Measurements from ENCODE around the gene FPR2. TPM values are rescaled to one million over a fixed set of nuclear protein-coding genes. Genes with fewer than 3 reads are reported as not detected.

FPR2 gene
- total and polyA plus RNA-seq, 5 experiments from 2014 or later, result not detected

GRCh38 chr19:51820011-51820410 is 59.0 kb downstream of the FPR2 start:
- DNase-seq (no peak), ATAC-seq (no peak)
- Mint-ChIP-seq H3K27me3 (peaks cover 0 to 16% (median 1%) of the 10 kb centered on the region in 5 donors), H3K4me3 (no peak overlapping the region), H3K36me3 (peaks cover 3 to 77% (median 13%) of the 10 kb centered on the region in 3 donors), H3K4me1 (peaks cover 0 to 16% (median 0%) of the 10 kb centered on the region in 4 donors), H3K9me3 (peaks cover 9 to 90% (median 49%) of the 10 kb centered on the region in 9 donors), H3K27ac (no peak overlapping the region)
- POLR2A ChIA-PET, result no interaction called here

Other genes with a start within 250 kb of the FPR2 start
- under 1 TPM in 1 of 2 experiments, not detected in 1; 0.26 TPM for gene SIGLEC6, start 229.5 kb upstream of the FPR2 start, total RNA-seq
- not detected for gene SIGLEC6, start 229.5 kb upstream of the FPR2 start, polyA plus RNA-seq
- 10 to 100 TPM; 17.0 to 21.0 TPM for gene ZNF175, start 189.9 kb upstream of the FPR2 start, total RNA-seq
- 1 to 10 TPM; 1.9 to 3.7 (median 2.8) TPM for gene ZNF175, start 189.9 kb upstream of the FPR2 start, polyA plus RNA-seq
- gene SIGLEC5, start 130.8 kb upstream of the FPR2 start, total RNA-seq, result not detected
- gene SIGLEC5, start 130.8 kb upstream of the FPR2 start, polyA plus RNA-seq, result not detected
- gene SIGLEC14, start 114.4 kb upstream of the FPR2 start, total RNA-seq, result under 1 TPM; 0.33 to 0.83 TPM
- gene SIGLEC14, start 114.4 kb upstream of the FPR2 start, polyA plus RNA-seq, result under 1 TPM in 1 of 3 donors, not detected in 2; 0.07 TPM
- gene SPACA6, start 67.8 kb upstream of the FPR2 start, total RNA-seq, result 10 to 100 TPM; 11.9 to 12.3 TPM
- 1 to 10 TPM; 2.0 to 4.0 (median 3.5) TPM for gene SPACA6, start 67.8 kb upstream of the FPR2 start, polyA plus RNA-seq
- not detected for gene HAS1, start 37.2 kb upstream of the FPR2 start, total RNA-seq
- gene HAS1, start 37.2 kb upstream of the FPR2 start, polyA plus RNA-seq, result under 1 TPM in 1 of 3 donors, not detected in 2; 0.09 TPM
- not detected for gene FPR1, start 9.3 kb upstream of the FPR2 start, total RNA-seq
- gene FPR1, start 9.3 kb upstream of the FPR2 start, polyA plus RNA-seq, result under 1 TPM in 2 of 3 donors, not detected in 1; 0.11 to 0.49 TPM
- 1 to 10 TPM; 1.3 to 1.4 TPM for gene FPR3, start 34.0 kb downstream of the FPR2 start, total RNA-seq
- gene FPR3, start 34.0 kb downstream of the FPR2 start, polyA plus RNA-seq, result not detected
- gene ZNF577, start 126.8 kb downstream of the FPR2 start, total RNA-seq, result 10 to 100 TPM; 31.7 to 34.0 TPM
- gene ZNF577, start 126.8 kb downstream of the FPR2 start, polyA plus RNA-seq, result 1 to 10 TPM in 2 of 3 donors, under 1 TPM in 1; 0.83 to 3.6 (median 2.7) TPM
- gene ZNF649, start 143.8 kb downstream of the FPR2 start, total RNA-seq, result 10 to 100 TPM; 39.1 to 40.5 TPM
- 1 to 10 TPM; 5.1 to 7.0 (median 6.0) TPM for gene ZNF649, start 143.8 kb downstream of the FPR2 start, polyA plus RNA-seq
- 1 to 10 TPM; 6.2 to 8.0 TPM for gene ZNF613, start 166.3 kb downstream of the FPR2 start, total RNA-seq
- 1 to 10 TPM; 2.3 to 4.5 (median 2.7) TPM for gene ZNF613, start 166.3 kb downstream of the FPR2 start, polyA plus RNA-seq
- gene ZNF350, start 225.7 kb downstream of the FPR2 start, total RNA-seq, result 10 to 100 TPM; 39.4 to 45.4 TPM
- 10 to 100 TPM; 13.2 to 17.0 (median 14.3) TPM for gene ZNF350, start 225.7 kb downstream of the FPR2 start, polyA plus RNA-seq
- 10 to 100 TPM; 19.9 to 20.6 TPM for gene ZNF615, start 247.0 kb downstream of the FPR2 start, total RNA-seq
- gene ZNF615, start 247.0 kb downstream of the FPR2 start, polyA plus RNA-seq, result 1 to 10 TPM; 4.9 to 9.2 (median 5.9) TPM